Left lung (tissue), 10 donors: ENCODE results near the gene CAPN5. TPM values are rescaled to one million over a fixed set of nuclear protein-coding genes. Genes with fewer than 3 reads are reported as not detected.
A peak's percentile ranks its signal among the peaks of the same experiment; 100 is the strongest.

ENCODE experiments used
- ATAC-seq: fragments of 200-7000 bp; cut with Tn5 transposase; one replicate; pipeline ENCODE4 v1.9.1; 2020; ENCODE audit warnings: moderate library complexity
- DNase-seq, 4 donors: peaks; one replicate each; pipeline ENCODE4 v3.0.0-alpha.2; 2013 to 2020
- H3K27ac ChIP-seq, 2 donors: fragments of 200-600 bp; sonication (generic) in 1 of 2; one replicate each; pipeline versions ENCODE4 v1.5.0 to v1.8.0; 2020 to 2021
- H3K27me3 ChIP-seq, 2 donors: fragments of 200-600 bp; sonication (generic) in 1 of 2; one replicate each; pipeline versions ENCODE4 v1.5.0 to v1.8.0; 2020 to 2021
- H3K36me3 ChIP-seq, 2 donors: fragments of 200-600 bp; sonication (generic) in 1 of 2; one replicate each; pipeline versions ENCODE4 v1.5.0 to v1.8.0; 2020 to 2021
- H3K4me1 ChIP-seq, 2 donors: fragments of 200-600 bp; one replicate each; pipeline ENCODE4 v1.8.0; 2021
- H3K4me3 ChIP-seq, 2 donors: fragments of 200-600 bp; sonication (generic) in 1 of 2; one replicate each; pipeline versions ENCODE4 v1.5.0 to v1.8.0; 2020 to 2021; ENCODE audit warnings: mild to moderate bottlenecking in 1 of 2
- H3K9me3 ChIP-seq, 2 donors: fragments of 200-600 bp; sonication (generic) in 1 of 2; one replicate each; pipeline versions ENCODE4 v1.5.0 to v1.8.0; 2020 to 2021
- CTCF ChIP-seq, 2 donors: fragments of 200-600 bp; sonication (generic) in 1 of 2; IDR thresholded peaks; one replicate each; pipeline versions ENCODE4 v1.5.0 to v1.8.0; 2021; ENCODE audit warnings: antibody characterized with exemption in 2 of 2
- intact Hi-C, 2 donors: fragments of 100-400 bp; cut with DNase I; formaldehyde crosslinking; loops; one replicate each; pipeline versions ENCODE4 v1.11.2 to v1.14.2; 2022
- polyA plus RNA-seq, 6 donors: library from polyadenylated mRNA; unstranded; fragments of 120-200 nt; gene quantifications; one replicate each; pipeline ENCODE4 v1.2.1, GENCODE V29; 2013; ENCODE audit not compliant: insufficient read length in 6 of 6
- total RNA-seq, 2 donors: library from RNA; stranded (reverse); fragmentation: NEBNext Ultra II Directional; extraction: Animal tissue kit (Norgen Biotek cat#: 25700); gene quantifications; one replicate each; pipeline ENCODE4 v1.2.1, GENCODE V29; 2021
- donor health status: DM: no; HTN: yes; CAD: no.
- donor health status: DM: no; HTN: no; CAD: no.

The CAPN5 gene
- total and polyA plus RNA-seq, 8 donors, result 11.7 to 32.9 (median 24.8) TPM

GRCh38 chr11:77063407-77063806 lies 3.4 kb upstream of the CAPN5 start:
- intact Hi-C loops, result no loop called here
- no peaks in the 10 kb centered on the region for H3K9me3 ChIP-seq
- no peaks in the 10 kb centered on the region for H3K36me3 ChIP-seq
- peaks cover 0 to 12% of the 10 kb centered on the region in 2 donors for H3K4me1 ChIP-seq
- no peak for DNase-seq
- TF ChIP-seq CTCF (IDR thresholded peaks at IDR 0.05), result no peak
- H3K27ac ChIP-seq, result no peak overlapping the region
- H3K4me3 ChIP-seq, result no peak overlapping the region
- no peak for ATAC-seq
- peaks cover 0 to 5% of the 10 kb centered on the region in 2 donors for H3K27me3 ChIP-seq

DNA sequence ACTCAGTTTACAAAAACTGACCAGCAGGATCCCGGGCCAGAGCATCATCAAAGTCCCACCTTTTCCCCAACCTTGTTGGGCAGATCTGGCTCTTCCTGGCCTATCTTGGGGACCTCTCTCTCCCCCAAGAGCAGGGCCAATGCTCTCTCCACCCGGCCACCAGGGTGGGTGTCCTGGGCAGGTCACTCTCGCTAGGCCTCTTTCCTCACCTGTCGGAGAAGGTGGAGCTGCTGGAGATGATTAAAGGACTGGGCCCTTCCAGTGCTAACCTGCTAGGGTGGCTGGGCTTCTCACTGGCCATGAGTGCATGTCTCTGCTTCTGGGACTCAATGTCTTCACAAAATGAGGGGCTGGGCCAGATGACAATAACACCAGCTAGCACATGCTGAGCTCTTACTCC lies 2.9 kb upstream of the CAPN5 start:
- Histone ChIP-seq H3K27ac (no peak overlapping the region), H3K36me3 (no peaks in the 10 kb centered on the region), H3K4me3 (no peak overlapping the region), H3K9me3 (no peaks in the 10 kb centered on the region), H3K27me3 (peaks cover 0 to 5% of the 10 kb centered on the region in 2 donors), H3K4me1 (peaks cover 0 to 12% of the 10 kb centered on the region in 2 donors)
- DNase-seq, result no peak
- intact Hi-C loops, result no loop called here
- no peak for TF ChIP-seq CTCF (IDR thresholded peaks at IDR 0.05)
- ATAC-seq, result no peak

DNA sequence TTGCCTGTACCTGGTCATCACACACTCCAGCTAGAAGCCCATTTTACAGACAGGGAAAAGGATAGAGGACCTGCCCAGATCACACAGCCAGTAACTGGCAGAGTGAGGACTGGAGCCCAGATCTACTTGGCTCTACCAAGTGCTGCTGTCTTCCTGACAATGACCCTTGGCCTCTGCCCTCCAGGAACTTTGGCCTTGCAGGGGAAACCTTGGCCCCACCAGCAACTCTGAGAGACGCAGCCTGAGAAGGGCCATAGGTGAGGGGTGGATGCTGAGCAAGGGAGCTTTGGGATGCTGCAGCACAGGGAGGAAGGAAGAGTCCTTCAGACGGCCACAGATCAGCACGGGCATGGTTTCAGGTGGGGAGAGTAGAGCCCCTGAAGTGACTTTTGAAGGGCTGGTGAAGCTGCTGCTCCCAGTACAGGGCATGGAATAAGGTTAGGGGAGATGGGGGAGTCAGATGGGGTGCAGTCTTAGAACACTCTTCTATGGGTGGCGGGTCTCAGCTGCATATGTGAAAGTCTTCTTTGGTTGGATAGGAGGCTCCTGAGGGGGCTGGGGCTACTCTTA lies 2.0 kb upstream of the CAPN5 start:
- no peak for DNase-seq
- H3K27ac ChIP-seq, result no peak overlapping the region
- no peaks in the 10 kb centered on the region for H3K9me3 ChIP-seq
- no peak for TF ChIP-seq CTCF (IDR thresholded peaks at IDR 0.05)
- H3K4me1 ChIP-seq, result peaks cover 0 to 12% of the 10 kb centered on the region in 2 donors
- no peak overlapping the region for H3K4me3 ChIP-seq
- H3K36me3 ChIP-seq, result no peaks in the 10 kb centered on the region
- H3K27me3 ChIP-seq, result peaks cover 0 to 5% of the 10 kb centered on the region in 2 donors
- no peak for ATAC-seq
- intact Hi-C loops, result no loop called here

DNA sequence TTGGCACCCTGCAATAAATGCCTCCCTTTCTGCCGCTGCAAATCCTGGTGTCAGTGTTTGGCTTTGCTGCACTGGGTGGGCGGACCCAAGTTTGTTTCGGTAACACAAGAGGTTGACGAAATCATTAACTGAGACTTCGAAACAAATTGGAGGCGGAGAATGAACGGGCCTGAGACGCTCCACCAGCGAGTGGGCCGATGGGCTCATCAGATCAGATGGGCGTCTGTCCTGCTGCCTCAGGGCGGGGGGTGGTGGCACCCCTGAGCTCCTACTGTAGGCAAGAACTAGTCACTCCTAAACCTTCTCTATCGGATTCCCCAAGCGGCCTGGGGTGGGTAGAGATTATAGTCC lies 918 bp upstream of the CAPN5 start:
- peaks cover 0 to 12% of the 10 kb centered on the region in 2 donors for H3K4me1 ChIP-seq
- TF ChIP-seq CTCF (IDR thresholded peaks at IDR 0.05), result no peak
- DNase-seq (peak in 1 of 4 donors; percentile 63), ATAC-seq (peak; percentile 1)
- H3K4me3 ChIP-seq, result peak overlapping the region; percentile 67 to 70
- intact Hi-C loops, result no loop called here
- peak overlapping the region; percentile 76 to 77 for H3K27ac ChIP-seq
- no peaks in the 10 kb centered on the region for H3K36me3 ChIP-seq
- no peaks in the 10 kb centered on the region for H3K9me3 ChIP-seq
- H3K27me3 ChIP-seq, result peaks cover 0 to 5% of the 10 kb centered on the region in 2 donors

GRCh38 chr11:77067861-77068443 lies 1.2 kb downstream of the CAPN5 start:
- DNase-seq (no peak), ATAC-seq (no peak)
- Histone ChIP-seq H3K4me3 (peak overlapping the region in 1 of 2 donors; percentile 6), H3K27ac (no peak overlapping the region), H3K9me3 (no peaks in the 10 kb centered on the region), H3K27me3 (peaks cover 0 to 5% of the 10 kb centered on the region in 2 donors), H3K4me1 (peaks cover 9 to 27% of the 10 kb centered on the region in 2 donors), H3K36me3 (no peaks in the 10 kb centered on the region)
- no peak for TF ChIP-seq CTCF (IDR thresholded peaks at IDR 0.05)
- intact Hi-C loops, result no loop called here
